Smooth muscle cell (in vitro differentiated cells): ENCODE measurements around the gene DZIP1. TPM values are rescaled to one million over a fixed set of nuclear protein-coding genes. Genes with fewer than 3 reads are reported as not detected.

Source experiments
- DNase-seq: peaks from one replicate; lab custom pipeline; 2025; ENCODE audit not compliant: unreplicated experiment; lab: John Stamatoyannopoulos, UW
- H2AFZ ChIP-seq: fragments of 200-600 bp; sonication (generic); 2 replicates; pipeline ENCODE4 v1.6.0; 2016; ENCODE audit warnings: antibody characterized with exemption, low read depth, mild to moderate bottlenecking
- H3F3A ChIP-seq: fragments of 200-600 bp; sonication (generic); 2 replicates; pipeline ENCODE4 v1.6.0; 2017; ENCODE audit warnings: antibody characterized with exemption, low read depth
- H3K27ac ChIP-seq: fragments of 200-600 bp; sonication (generic); 2 replicates; pipeline ENCODE4 v1.5.1; 2016; ENCODE audit warnings: low read depth, mild to moderate bottlenecking
- H3K27me3 ChIP-seq: fragments of 200-600 bp; sonication (generic); 2 replicates; pipeline ENCODE4 v1.6.1; 2016; ENCODE audit warnings: low read depth, mild to moderate bottlenecking
- H3K36me3 ChIP-seq: fragments of 200-600 bp; sonication (generic); 2 replicates; pipeline ENCODE4 v1.5.1; 2016; ENCODE audit warnings: low read depth
- H3K4me1 ChIP-seq: fragments of 200-600 bp; sonication (generic); 2 replicates; pipeline ENCODE4 v1.5.1; 2016; ENCODE audit warnings: low read depth
- H3K4me2 ChIP-seq: fragments of 200-600 bp; sonication (generic); 2 replicates; pipeline ENCODE4 v1.6.0; 2016; ENCODE audit warnings: mild to moderate bottlenecking
- H3K4me3 ChIP-seq: fragments of 200-600 bp; sonication (generic); 2 replicates; pipeline ENCODE4 v1.5.1; 2016; ENCODE audit warnings: mild to moderate bottlenecking
- H3K79me2 ChIP-seq: fragments of 200-600 bp; sonication (generic); 2 replicates; pipeline ENCODE4 v1.6.0; 2016; ENCODE audit warnings: low read depth, mild to moderate bottlenecking
- H3K9ac ChIP-seq: fragments of 200-600 bp; sonication (generic); 2 replicates; pipeline ENCODE4 v1.6.0; 2016; ENCODE audit warnings: low read depth
- H3K9me3 ChIP-seq: fragments of 200-600 bp; sonication (generic); replicated peaks from 2 replicates; pipeline ENCODE4 v1.5.1; 2016; ENCODE audit warnings: low read depth
- H4K20me1 ChIP-seq: fragments of 200-600 bp; sonication (generic); 2 replicates; pipeline ENCODE4 v1.6.0; 2016; ENCODE audit warnings: low read depth
- WGBS: methylation state at CpG from one replicate; pipeline ENCODE4 v1.1.7; 2016; ENCODE audit warnings: low lambda C conversion rate; 5-methylcytosine and 5-hydroxymethylcytosine counted together
- polyA plus RNA-seq: library from polyadenylated mRNA; unstranded; fragments of >200 nt; fragmentation: Nextera tagmentation; extraction: Ambion mirVana; gene quantifications from 2 replicates; pipeline ENCODE4 v1.2.1, GENCODE V29; 2016
- total RNA-seq: library from RNA; depleted of rRNA; stranded (reverse); fragments of >200 nt; gene quantifications from 2 replicates; pipeline ENCODE4 v1.2.3, GENCODE V29; 2014
- TF ChIP-seq, protein P1 (sequence below): fragments of 200-600 bp; sonication (generic); IDR thresholded peaks from 2 replicates; pipeline ENCODE4 v1.5.1; 2017; ENCODE audit warnings: borderline replicate concordance, mild to moderate bottlenecking, antibody characterized with exemption; ENCODE audit not compliant: insufficient read depth, poor library complexity, severe bottlenecking

The DZIP1 gene
- total and polyA plus RNA-seq, 2 experiments from 2014 or later, result 15.2 to 23.6 TPM

- Histone ChIP-seq H3K9ac (no peak overlapping the region), H3K27ac (no peak overlapping the region), H3F3A (no peaks in the 10 kb centered on the region), H3K4me1 (no peaks in the 10 kb centered on the region), H3K79me2 (no peaks in the 10 kb centered on the region), H3K36me3 (peaks cover 6% of the 10 kb centered on the region), H2AFZ (no peak overlapping the region), H3K4me3 (no peak overlapping the region), H3K9me3 (no peaks in the 10 kb centered on the region), H4K20me1 (no peaks in the 10 kb centered on the region), H3K27me3 (no peaks in the 10 kb centered on the region), H3K4me2 (no peak overlapping the region)
- 97% methylated on average over 3 of the region's 3 CpGs for WGBS
- no peak for DNase-seq
- TF ChIP-seq, protein P1, sequence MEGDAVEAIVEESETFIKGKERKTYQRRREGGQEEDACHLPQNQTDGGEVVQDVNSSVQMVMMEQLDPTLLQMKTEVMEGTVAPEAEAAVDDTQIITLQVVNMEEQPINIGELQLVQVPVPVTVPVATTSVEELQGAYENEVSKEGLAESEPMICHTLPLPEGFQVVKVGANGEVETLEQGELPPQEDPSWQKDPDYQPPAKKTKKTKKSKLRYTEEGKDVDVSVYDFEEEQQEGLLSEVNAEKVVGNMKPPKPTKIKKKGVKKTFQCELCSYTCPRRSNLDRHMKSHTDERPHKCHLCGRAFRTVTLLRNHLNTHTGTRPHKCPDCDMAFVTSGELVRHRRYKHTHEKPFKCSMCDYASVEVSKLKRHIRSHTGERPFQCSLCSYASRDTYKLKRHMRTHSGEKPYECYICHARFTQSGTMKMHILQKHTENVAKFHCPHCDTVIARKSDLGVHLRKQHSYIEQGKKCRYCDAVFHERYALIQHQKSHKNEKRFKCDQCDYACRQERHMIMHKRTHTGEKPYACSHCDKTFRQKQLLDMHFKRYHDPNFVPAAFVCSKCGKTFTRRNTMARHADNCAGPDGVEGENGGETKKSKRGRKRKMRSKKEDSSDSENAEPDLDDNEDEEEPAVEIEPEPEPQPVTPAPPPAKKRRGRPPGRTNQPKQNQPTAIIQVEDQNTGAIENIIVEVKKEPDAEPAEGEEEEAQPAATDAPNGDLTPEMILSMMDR, result no peak
Observed at GRCh38 chr13:95605448-95606125, 38.9 kb downstream of the DZIP1 start.

- Histone ChIP-seq H3K4me1 (no peaks in the 10 kb centered on the region), H3K27me3 (no peaks in the 10 kb centered on the region), H3K79me2 (no peaks in the 10 kb centered on the region), H4K20me1 (no peaks in the 10 kb centered on the region), H3K27ac (no peak overlapping the region), H3F3A (no peaks in the 10 kb centered on the region), H3K4me3 (no peak overlapping the region), H3K9me3 (no peaks in the 10 kb centered on the region), H3K4me2 (no peak overlapping the region), H3K9ac (no peak overlapping the region), H3K36me3 (peaks cover 6% of the 10 kb centered on the region), H2AFZ (no peak overlapping the region)
- WGBS, result 99% methylated on average over 3 of the region's 3 CpGs
- DNase-seq, result no peak
- TF ChIP-seq, protein P1, result no peak
Observed at GRCh38 chr13:95604556-95604915, 40.0 kb downstream of the DZIP1 start.

DNA sequence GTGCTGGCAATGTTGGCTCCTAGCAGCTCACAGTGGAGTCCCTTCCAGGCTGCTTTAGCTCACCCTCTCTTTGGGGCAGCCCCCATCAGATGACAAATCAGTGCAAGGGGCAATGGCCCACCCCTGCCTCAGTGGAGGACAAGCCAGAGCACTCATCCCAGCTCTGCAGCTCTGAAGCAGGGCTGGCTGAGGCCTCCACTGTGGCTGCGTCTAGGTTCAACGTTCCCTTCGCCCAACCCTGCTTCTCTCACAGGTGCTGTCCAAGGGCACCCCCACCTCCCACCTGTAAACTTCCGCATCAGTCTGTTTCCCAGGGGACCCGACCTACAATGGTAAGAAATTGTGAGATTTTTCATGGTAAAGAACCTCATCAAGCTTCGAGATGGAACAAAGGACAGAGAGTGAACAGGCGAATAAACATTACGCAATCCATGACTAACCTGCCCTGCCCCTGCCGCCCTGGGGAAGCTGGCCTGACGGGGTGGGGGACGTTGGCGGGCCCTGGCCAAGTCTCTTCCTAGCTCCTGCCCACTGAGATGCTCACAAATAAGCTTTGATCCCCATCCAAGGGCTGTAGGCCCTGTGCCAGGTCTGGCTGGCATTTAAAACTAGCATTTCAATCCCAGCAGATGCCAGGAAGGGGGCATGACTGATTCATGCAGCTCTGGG is 40.5 kb downstream of the DZIP1 start:
- no peaks in the 10 kb centered on the region for H3F3A ChIP-seq
- H3K27me3 ChIP-seq, result no peaks in the 10 kb centered on the region
- WGBS, result 90% methylated on average over 12 of the region's 12 CpGs
- no peak overlapping the region for H3K4me2 ChIP-seq
- H2AFZ ChIP-seq, result no peak overlapping the region
- no peak overlapping the region for H3K4me3 ChIP-seq
- H4K20me1 ChIP-seq, result no peaks in the 10 kb centered on the region
- H3K36me3 ChIP-seq, result peaks cover 6% of the 10 kb centered on the region
- DNase-seq, result no peak
- H3K9me3 ChIP-seq, result no peaks in the 10 kb centered on the region
- no peaks in the 10 kb centered on the region for H3K4me1 ChIP-seq
- no peak overlapping the region for H3K9ac ChIP-seq
- H3K27ac ChIP-seq, result no peak overlapping the region
- H3K79me2 ChIP-seq, result no peaks in the 10 kb centered on the region
- TF ChIP-seq, protein P1, result no peak
